K562 (cell line): ENCODE measurements around the gene CEP19. TPM values are rescaled to one million over a fixed set of nuclear protein-coding genes. Genes with fewer than 3 reads are reported as not detected.

Source experiments
- ATAC-seq: fragments of 200-7000 bp; cut with Tn5 transposase; 3 replicates; pipeline ENCODE4 v1.9.1; 2020; ENCODE audit warnings: moderate library complexity
- BruUV-seq: library from RNA; stranded (reverse); fragments of 400-500 nt; replicated peaks from 2 replicates; lab custom pipeline; 2021; lab: Mats Ljungman, UMichigan
- CTCF ChIA-PET: fragments of 300-600 bp; formaldehyde crosslinking; extraction: SDS; loops from one replicate; lab custom pipeline; 2021; ENCODE audit warnings: low intra/inter-chr PET ratio; lab: Yijun Ruan, JAX
- POLR2A ChIA-PET: fragments of 300-600, 350-650 bp; sonication (Branson Sonifier 250); formaldehyde crosslinking; extraction: SDS; loops from one replicate; lab custom pipeline; 2021; ENCODE audit warnings: antibody characterized with exemption, inconsistent platforms; lab: Yijun Ruan, JAX
- DNase-seq, 4 experiments: peaks; one replicate each; pipeline versions ENCODE4 v3.0.0 to v3.0.0-alpha.2; 2011 to 2018; ENCODE audit warnings: low spot score in 3 of 4, mixed read lengths in 3 of 4; ENCODE audit errors: extremely low read depth in 1 of 4
- FAIRE-seq: peaks from 2 replicates; lab custom pipeline; 2011; peaks lifted over from hg19 to GRCh38; lab: Jason Lieb, UNC
- H2AFZ ChIP-seq: 2 replicates; pipeline ENCODE4 v1.6.0; 2011; ENCODE audit warnings: low read depth, low read length, control low read depth, inconsistent platforms
- H3K27ac ChIP-seq: fragments of 200-600 bp; 3 replicates; pipeline ENCODE4 v1.8.0; 2011; ENCODE audit warnings: low read depth, mild to moderate bottlenecking, control low read depth, inconsistent platforms, low read length, moderate library complexity, mixed read lengths; ENCODE audit errors: extremely low read depth
- H3K27me3 ChIP-seq, 2 experiments: fragments of 300-600 bp in 1 of 2; 2 replicates in 1 of 2; 3 replicates in 1 of 2; pipeline versions ENCODE4 v1.6.0 to v1.8.0; 2011; ENCODE audit warnings: inconsistent platforms in 2 of 2, low read length in 2 of 2, mild to moderate bottlenecking in 1 of 2, mixed read lengths in 1 of 2, moderate library complexity in 1 of 2; ENCODE audit not compliant: control insufficient read depth in 2 of 2, insufficient read depth in 2 of 2
- H3K36me3 ChIP-seq: fragments of 300-600 bp; 3 replicates; pipeline ENCODE4 v1.8.0; 2011; ENCODE audit warnings: mild to moderate bottlenecking, low read length, inconsistent platforms; ENCODE audit not compliant: control insufficient read depth, insufficient read depth
- H3K4me1 ChIP-seq, 2 experiments: fragments of 200-600 bp in 1 of 2; replicated peaks in 1 of 2; 2 replicates in 1 of 2; 3 replicates in 1 of 2; pipeline versions ENCODE4 v1.5.1 to v1.8.0; 2011; ENCODE audit warnings: inconsistent platforms in 2 of 2, low read length in 2 of 2, mild to moderate bottlenecking in 1 of 2, mixed read lengths in 1 of 2, moderate library complexity in 1 of 2; ENCODE audit not compliant: control insufficient read depth in 2 of 2, insufficient read depth in 2 of 2
- H3K4me2 ChIP-seq: 2 replicates; pipeline ENCODE4 v1.6.1; 2011; ENCODE audit warnings: low read length, control low read depth, inconsistent platforms, mixed read lengths; ENCODE audit not compliant: insufficient read depth
- H3K4me3 ChIP-seq: fragments of 200-600 bp; sonication (generic), shearing (Covaris generic); 2 replicates; pipeline ENCODE4 v1.5.1; 2016; ENCODE audit warnings: control low read depth, inconsistent platforms
- H3K79me2 ChIP-seq: fragments of 200-600 bp; 3 replicates; pipeline ENCODE4 v1.8.0; 2011; ENCODE audit warnings: low read length, inconsistent platforms; ENCODE audit not compliant: control insufficient read depth, insufficient read depth
- H3K9ac ChIP-seq, 2 experiments: 2 replicates each; pipeline versions ENCODE4 v1.6.0 to v1.6.1; 2011; ENCODE audit warnings: low read depth in 2 of 2, low read length in 2 of 2, control low read depth in 1 of 2, inconsistent platforms in 1 of 2, mild to moderate bottlenecking in 1 of 2, mixed read lengths in 1 of 2; ENCODE audit not compliant: insufficient read depth in 1 of 2
- H3K9me1 ChIP-seq: one replicate; pipeline ENCODE4 v1.6.0; 2011; ENCODE audit warnings: inconsistent platforms, mild to moderate bottlenecking, low read length, moderate library complexity; ENCODE audit not compliant: control insufficient read depth, insufficient read depth
- H3K9me3 ChIP-seq: replicated peaks from 2 replicates; pipeline ENCODE4 v1.5.1; 2011; ENCODE audit warnings: low read depth, low read length, inconsistent platforms; ENCODE audit not compliant: control insufficient read depth, insufficient read depth
- H4K20me1 ChIP-seq: replicated peaks from 2 replicates; pipeline ENCODE4 v1.6.1; 2011; ENCODE audit warnings: low read length, inconsistent platforms, mixed read lengths; ENCODE audit not compliant: control insufficient read depth, insufficient read depth
- E4F1 ChIP-seq: fragments of 250-450 bp; sonication (Bioruptor Pico); IDR thresholded peaks from 2 replicates; pipeline ENCODE4 v1.5.0; 2021; ENCODE audit warnings: mild to moderate bottlenecking, borderline replicate concordance
- FUS ChIP-seq: fragments of 200-400 bp; formaldehyde crosslinking; optimal IDR thresholded peaks from 2 replicates; pipeline ENCODE3; 2017; ENCODE audit warnings: low read depth, low read length
- GABPB1 ChIP-seq: sonication (generic); formaldehyde crosslinking; IDR thresholded peaks from 2 replicates; pipeline ENCODE4 v1.8.0; 2022; ENCODE audit warnings: mild to moderate bottlenecking, missing genetic modification reagents
- HLTF ChIP-seq: fragments of 450-650 bp; IDR thresholded peaks from 2 replicates; pipeline ENCODE4 v1.6.1; 2016
- MCM2 ChIP-seq: fragments of 450-650 bp; IDR thresholded peaks from 2 replicates; pipeline ENCODE4 v1.6.1; 2017; ENCODE audit warnings: low read depth, mild to moderate bottlenecking
- MNT ChIP-seq, 2 experiments: fragments of 450-650 bp; conservative IDR thresholded peaks; 2 replicates each; pipeline ENCODE4 v1.6.1; 2017; ENCODE audit warnings: mild to moderate bottlenecking in 2 of 2, moderate library complexity in 2 of 2
- PTRF ChIP-seq: fragments of 450-650 bp; IDR thresholded peaks from 2 replicates; pipeline ENCODE4 v1.6.1; 2016; ENCODE audit warnings: mild to moderate bottlenecking, missing genetic modification characterization, missing compliant biosample characterization
- RFX5 ChIP-seq: IDR thresholded peaks from 2 replicates; pipeline ENCODE4 v1.6.1; 2011; ENCODE audit warnings: low read depth, mild to moderate bottlenecking, improper control_type of control experiment, low read length
- ZBTB12 ChIP-seq: fragments of 250-450 bp; sonication (Bioruptor Pico); IDR thresholded peaks from 2 replicates; pipeline ENCODE4 v1.4.0; 2020
- ZNF280B ChIP-seq: fragments of 250-450 bp; sonication (Bioruptor Pico); IDR thresholded peaks from 2 replicates; pipeline ENCODE4 v1.5.1; 2021; ENCODE audit warnings: mild to moderate bottlenecking
- ZNF324 ChIP-seq: fragments of 250-450 bp; sonication (Bioruptor Pico); IDR thresholded peaks from 2 replicates; pipeline ENCODE4 v1.4.0; 2020; ENCODE audit warnings: mild to moderate bottlenecking
- ZNF785 ChIP-seq: fragments of 250-450 bp; sonication (Bioruptor Pico); IDR thresholded peaks from 2 replicates; pipeline ENCODE4 v1.4.0; 2020; ENCODE audit warnings: mild to moderate bottlenecking
- WGBS: fragments of 100-300 bp; shearing (Covaris generic); methylation state at CpG from one replicate; pipeline ENCODE4 v1.1.6; 2016; ENCODE audit warnings: low coverage, mixed read lengths; ENCODE audit not compliant: insufficient coverage; ENCODE audit errors: missing lambda C conversion rate; 5-methylcytosine and 5-hydroxymethylcytosine counted together
- in situ Hi-C: fragments of 300-500 bp; cut with MboI; formaldehyde crosslinking; loops from 4 replicates; pipeline ENCODE4 v1.15.0; 2018; ENCODE audit warnings: inconsistent platforms, mixed read lengths
- intact Hi-C: fragments of 100-400 bp; cut with micrococcal nuclease; formaldehyde crosslinking; loops from 2 replicates; pipeline ENCODE4 v1.14.2; 2022
- polyA plus RNA-seq, 8 experiments: library from polyadenylated mRNA; depleted of rRNA in 4 of 8; stranded (reverse) in 5 of 8; unstranded in 3 of 8; fragments of >200 nt; fragmentation: Nextera tagmentation in 2 of 8; fragmentation: Illumina TruSeq in 1 of 8; extraction: Ambion mirVana in 2 of 8; extraction: Trizol in 1 of 8; gene quantifications; 2 replicates each; pipeline versions ENCODE4 v1.2.1 to v1.2.3, GENCODE V29; 2011 to 2014; ENCODE audit warnings: inconsistent platforms in 1 of 8, missing spikeins in 1 of 8
- total RNA-seq, 7 experiments: library from RNA; depleted of rRNA in 6 of 7; stranded (reverse); fragments of >200 nt in 6 of 7; fragmentation: Illumina TruSeq in 2 of 7; extraction: Trizol in 2 of 7; gene quantifications; 2 replicates each; pipeline versions ENCODE4 v1.2.1 to v1.2.3, GENCODE V29; 2011 to 2021; ENCODE audit warnings: low replicate concordance in 1 of 7
- TF ChIP-seq, protein P1 (sequence below), 2 experiments: fragments of 450-650 bp in 1 of 2; sonication (generic) in 1 of 2; formaldehyde crosslinking in 1 of 2; IDR thresholded peaks in 1 of 2; conservative IDR thresholded peaks in 1 of 2; 2 replicates each; pipeline versions ENCODE4 v1.6.1 to v1.8.1; 2016 to 2023; ENCODE audit warnings: mild to moderate bottlenecking in 2 of 2, moderate library complexity in 2 of 2, inconsistent platforms in 1 of 2, missing genetic modification reagents in 1 of 2

Gene CEP19
- total and polyA plus RNA-seq, 9 of the 15 experiments (the other 6 are each of a cell fraction or from before 2014, with no cell fraction given) = 2.5 to 4.5 (median 3.7) TPM

GRCh38 chr3:196739671-196740480, 27.8 kb upstream of the CEP19 start, which contains the start of gene PAK2:
Gene PAK2 (plus strand): TSS chr3:196739857. CDS start chr3:196782647, 42,790 bp downstream.
- H3K9me1 ChIP-seq = no peaks in the 10 kb centered on the region
- ATAC-seq (peak; percentile 94), DNase-seq (peak; percentile 94 to 95 (median 94)), FAIRE-seq (peak; percentile 69)
- peaks cover 51% of the 10 kb centered on the region for H3K79me2 ChIP-seq
- peak within 1 kb of the TSS; percentile 96 to 99 for H3K9ac ChIP-seq
- H3K9me3 ChIP-seq = no peaks in the 10 kb centered on the region; the same call in 1 of the 2 replicates
- peak within 1 kb of the TSS; percentile 98 for H3K4me2 ChIP-seq
- H3K4me1 ChIP-seq = peaks cover 0 to 7% of the 10 kb centered on the region in 2 experiments; a peak in 4 of 5 replicates
- H3K4me3 ChIP-seq = peak within 1 kb of the TSS; percentile 97
- peak within 1 kb of the TSS; percentile 75 for H2AFZ ChIP-seq
- CTCF ChIA-PET = no interaction called here
- no peaks in the 10 kb centered on the region for H3K27me3 ChIP-seq
- intact Hi-C loops = no loop called here
- no peaks in the 10 kb centered on the region for H4K20me1 ChIP-seq
- peaks cover 8% of the 10 kb centered on the region; the same call in 1 of the 3 replicates for H3K36me3 ChIP-seq
- no TSS peak for BruUV-seq
- WGBS = under 1% methylated on average over 25 of the region's 86 CpGs
- in situ Hi-C loops = no loop called here
- POLR2A ChIA-PET = interaction anchor here (0.5 to 1.5 kb wide), 11 partner anchors 9 to 470 kb away, joined by 3 to 6 read pairs (median 4); partner anchors contain the start of genes CEP19 and PIGX
- peak within 1 kb of the TSS; percentile 96 for H3K27ac ChIP-seq
- TF ChIP-seq GABPB1 (CRISPR knock-in tag) (peak; percentile 57), ZNF324 (CRISPR knock-in tag) (no peak), ZBTB12 (CRISPR knock-in tag) (no peak), PTRF (tag) (no peak), ZNF785 (no peak), RFX5 (no peak), MCM2 (no peak), ZNF280B (CRISPR knock-in tag) (no peak), FUS (peak; percentile 77), E4F1 (no peak), HLTF (no peak), MNT (conservative IDR thresholded peaks at IDR 0.05) (peak; percentile 79 to 87)
- TF ChIP-seq, protein P1, sequence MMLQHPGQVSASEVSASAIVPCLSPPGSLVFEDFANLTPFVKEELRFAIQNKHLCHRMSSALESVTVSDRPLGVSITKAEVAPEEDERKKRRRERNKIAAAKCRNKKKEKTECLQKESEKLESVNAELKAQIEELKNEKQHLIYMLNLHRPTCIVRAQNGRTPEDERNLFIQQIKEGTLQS (IDR thresholded peaks at IDR 0.05) = no peak
- TF ChIP-seq, protein P1 (CRISPR knock-in tag; conservative IDR thresholded peaks at IDR 0.05) = no peak
